ENCODE results near the gene PRPSAP1. TPM values are rescaled to one million over a fixed set of nuclear protein-coding genes. Genes with fewer than 3 reads are reported as not detected.

The PRPSAP1 gene
- total RNA-seq, 1 experiment from 2014 or later, result 38.4 TPM

DNA sequence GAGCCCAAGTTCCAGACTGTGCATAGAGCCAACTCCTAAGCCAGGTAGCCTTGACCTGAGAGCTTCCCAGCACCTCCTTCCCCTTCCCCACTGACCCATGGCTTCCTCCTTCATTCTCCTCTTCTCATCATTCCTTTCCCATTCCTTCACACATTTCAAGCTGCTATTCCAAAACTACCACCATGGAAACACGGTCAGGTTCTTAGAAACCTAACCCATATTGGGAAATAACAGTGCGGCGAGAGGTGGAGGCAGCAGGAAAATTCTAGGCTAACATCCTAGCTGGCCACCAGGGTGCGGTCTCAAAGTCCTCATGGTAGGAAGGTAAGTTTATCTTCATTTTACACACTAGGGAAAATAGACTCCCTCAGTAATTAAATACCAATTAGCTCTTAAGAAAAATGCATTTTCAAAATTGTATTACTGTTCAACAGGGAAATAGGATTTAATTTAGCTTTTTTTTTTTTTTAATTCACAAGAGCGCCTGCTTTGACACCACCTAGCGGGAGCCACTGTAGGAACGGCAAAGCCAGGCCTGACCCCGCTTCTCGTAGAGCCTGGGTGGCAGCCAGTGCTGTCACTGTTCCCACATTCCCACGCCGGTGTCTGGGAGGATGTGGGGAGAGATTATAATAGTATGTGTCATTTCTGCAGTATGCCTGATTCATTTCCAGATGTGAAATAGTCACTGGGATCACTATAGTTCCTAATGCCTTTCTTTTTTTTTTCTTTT is 16.7 kb upstream of the PRPSAP1 start:
- Histone ChIP-seq H3K4ac (ENCODE audit: low read depth, low read length) (no peak overlapping the region), H3K4me1 (ENCODE audit: insufficient read depth, low read length) (peaks cover 5% of the 10 kb centered on the region; the same call in 1 of the 2 replicates), H2AFZ (ENCODE audit: low read length) (no peak overlapping the region), H3K79me1 (ENCODE audit: insufficient read depth, low read depth, low read length, poor library complexity, severe bottlenecking) (no peaks in the 10 kb centered on the region), H3K27me3 (ENCODE audit: insufficient read depth, low read length) (no peaks in the 10 kb centered on the region), H2BK5ac (ENCODE audit: insufficient read length, low read length) (no peak overlapping the region), H4K20me1 (ENCODE audit: control insufficient read depth, insufficient read depth, insufficient read length) (no peaks in the 10 kb centered on the region), H2AK5ac (ENCODE audit: insufficient read length, low read length) (no peak overlapping the region), H3K9ac (ENCODE audit: extremely low read depth, insufficient read length, low read length) (no peak overlapping the region), H3K27ac (ENCODE audit: insufficient read length, low read depth, low read length) (no peak overlapping the region), H3K18ac (ENCODE audit: insufficient read length, low read depth, low read length) (no peak overlapping the region), H3K4me2 (ENCODE audit: insufficient read depth, insufficient read length, low read length) (no peak overlapping the region), H4K91ac (ENCODE audit: insufficient read length, low read depth, low read length) (no peak overlapping the region), H2BK20ac (ENCODE audit: low read depth, low read length, poor library complexity, severe bottlenecking) (no peak overlapping the region), H3T11ph (ENCODE audit: low read length) (no peak overlapping the region), H4K8ac (replicated peaks; ENCODE audit: insufficient read length, low read depth, low read length) (no peak overlapping the region), H3K9me3 (ENCODE audit: control insufficient read depth, low read depth, low read length) (no peaks in the 10 kb centered on the region), H4K5ac (ENCODE audit: insufficient read length, low read depth, low read length) (no peak overlapping the region), H2BK12ac (ENCODE audit: insufficient read length, low read depth, low read length) (no peak overlapping the region), H3K14ac (ENCODE audit: insufficient read depth, low read length) (no peak overlapping the region; the same call in 1 of the 2 replicates), H3K23ac (ENCODE audit: insufficient read length, low read depth, low read length) (no peak overlapping the region), H2BK15ac (ENCODE audit: low read depth, low read length) (no peak overlapping the region), H3K56ac (ENCODE audit: insufficient read length, low read depth, low read length) (no peak overlapping the region), H2BK120ac (ENCODE audit: low read depth, low read length, poor library complexity, severe bottlenecking) (no peak overlapping the region), H3K23me2 (ENCODE audit: insufficient read length, low read depth, low read length, poor library complexity, severe bottlenecking) (no peaks in the 10 kb centered on the region), H3K79me2 (ENCODE audit: insufficient read depth, low read length) (no peaks in the 10 kb centered on the region)
- no peaks in the 10 kb centered on the region; the same call in none of the 2 replicates for H3K27me3 Mint-ChIP-seq (ENCODE audit: low read depth)
- H3K36me3 Mint-ChIP-seq (ENCODE audit: insufficient read depth in 1 of 3, low read depth in 3 of 3), result no peaks in the 10 kb centered on the region
- H3K27ac Mint-ChIP-seq, result no peak overlapping the region
- peaks cover 21 to 36% of the 10 kb centered on the region in 2 experiments for H3K4me1 Mint-ChIP-seq
- DNase-seq, result no peak
- TF ChIP-seq, protein P1, sequence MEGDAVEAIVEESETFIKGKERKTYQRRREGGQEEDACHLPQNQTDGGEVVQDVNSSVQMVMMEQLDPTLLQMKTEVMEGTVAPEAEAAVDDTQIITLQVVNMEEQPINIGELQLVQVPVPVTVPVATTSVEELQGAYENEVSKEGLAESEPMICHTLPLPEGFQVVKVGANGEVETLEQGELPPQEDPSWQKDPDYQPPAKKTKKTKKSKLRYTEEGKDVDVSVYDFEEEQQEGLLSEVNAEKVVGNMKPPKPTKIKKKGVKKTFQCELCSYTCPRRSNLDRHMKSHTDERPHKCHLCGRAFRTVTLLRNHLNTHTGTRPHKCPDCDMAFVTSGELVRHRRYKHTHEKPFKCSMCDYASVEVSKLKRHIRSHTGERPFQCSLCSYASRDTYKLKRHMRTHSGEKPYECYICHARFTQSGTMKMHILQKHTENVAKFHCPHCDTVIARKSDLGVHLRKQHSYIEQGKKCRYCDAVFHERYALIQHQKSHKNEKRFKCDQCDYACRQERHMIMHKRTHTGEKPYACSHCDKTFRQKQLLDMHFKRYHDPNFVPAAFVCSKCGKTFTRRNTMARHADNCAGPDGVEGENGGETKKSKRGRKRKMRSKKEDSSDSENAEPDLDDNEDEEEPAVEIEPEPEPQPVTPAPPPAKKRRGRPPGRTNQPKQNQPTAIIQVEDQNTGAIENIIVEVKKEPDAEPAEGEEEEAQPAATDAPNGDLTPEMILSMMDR (conservative IDR thresholded peaks at IDR 0.05), result peak; percentile 66
- H3K9me3 Mint-ChIP-seq, result no peaks in the 10 kb centered on the region; a peak in 1 of 5 replicates
- H3K4me3 Mint-ChIP-seq, result no peak overlapping the region
- no CpG with 5 or more reads among the region's 11 CpGs for WGBS (ENCODE audit: extremely low coverage, insufficient read length, low lambda C conversion rate)

Measured in H9 (cell line).